ENCODE data around the gene DISP3.

DNA sequence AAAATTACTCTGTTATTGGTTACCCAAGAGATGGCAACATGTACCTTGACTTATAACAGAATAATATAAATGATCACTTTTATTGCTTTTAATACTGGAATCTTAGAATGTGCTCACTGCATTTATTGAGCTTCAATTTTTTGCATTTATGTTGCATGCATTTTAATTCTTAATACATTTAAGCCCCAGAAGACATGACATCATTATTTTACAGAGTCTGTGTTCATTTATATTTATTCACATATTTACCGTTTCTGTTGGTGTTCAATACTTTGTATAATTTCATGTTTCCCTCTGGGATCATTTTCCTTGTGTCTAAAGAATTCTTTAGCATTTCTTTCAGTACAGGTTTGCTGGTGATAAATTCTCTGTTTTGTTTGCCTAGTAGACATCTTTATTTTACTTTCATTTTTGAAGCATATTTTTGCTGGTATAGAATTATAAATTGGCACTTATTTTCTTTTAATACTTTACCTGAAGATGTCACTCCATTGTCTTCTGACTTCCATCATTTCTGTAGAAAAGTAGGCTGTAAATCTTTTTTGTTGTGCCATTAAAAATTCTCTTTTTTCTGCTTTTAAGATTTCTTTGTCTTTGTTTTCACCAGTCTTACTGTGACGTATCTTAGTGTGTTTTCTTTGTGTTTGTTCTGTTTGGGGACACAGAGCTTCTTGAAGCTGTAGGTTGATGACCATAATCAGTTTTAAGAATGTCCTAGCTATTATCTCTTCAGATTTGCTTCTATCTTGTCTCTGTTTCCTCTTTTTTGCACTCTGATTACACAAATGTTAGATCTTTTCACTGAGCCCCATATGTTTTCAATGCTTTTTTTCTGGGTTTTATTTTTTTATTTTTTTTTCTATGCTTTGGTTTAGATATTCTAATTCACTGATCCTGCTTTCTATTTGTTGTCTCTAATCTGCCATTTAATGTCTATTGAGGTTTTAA lies 26.9 kb downstream of the DISP3 start:
- TF ChIP-seq, protein P1, sequence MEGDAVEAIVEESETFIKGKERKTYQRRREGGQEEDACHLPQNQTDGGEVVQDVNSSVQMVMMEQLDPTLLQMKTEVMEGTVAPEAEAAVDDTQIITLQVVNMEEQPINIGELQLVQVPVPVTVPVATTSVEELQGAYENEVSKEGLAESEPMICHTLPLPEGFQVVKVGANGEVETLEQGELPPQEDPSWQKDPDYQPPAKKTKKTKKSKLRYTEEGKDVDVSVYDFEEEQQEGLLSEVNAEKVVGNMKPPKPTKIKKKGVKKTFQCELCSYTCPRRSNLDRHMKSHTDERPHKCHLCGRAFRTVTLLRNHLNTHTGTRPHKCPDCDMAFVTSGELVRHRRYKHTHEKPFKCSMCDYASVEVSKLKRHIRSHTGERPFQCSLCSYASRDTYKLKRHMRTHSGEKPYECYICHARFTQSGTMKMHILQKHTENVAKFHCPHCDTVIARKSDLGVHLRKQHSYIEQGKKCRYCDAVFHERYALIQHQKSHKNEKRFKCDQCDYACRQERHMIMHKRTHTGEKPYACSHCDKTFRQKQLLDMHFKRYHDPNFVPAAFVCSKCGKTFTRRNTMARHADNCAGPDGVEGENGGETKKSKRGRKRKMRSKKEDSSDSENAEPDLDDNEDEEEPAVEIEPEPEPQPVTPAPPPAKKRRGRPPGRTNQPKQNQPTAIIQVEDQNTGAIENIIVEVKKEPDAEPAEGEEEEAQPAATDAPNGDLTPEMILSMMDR (IDR thresholded peaks at IDR 0.05): no peak
- TF ChIP-seq POLR2A (IDR thresholded peaks at IDR 0.05): no peak

All from ovary (tissue), 3 donors.